ENCODE measurements around the gene HTR3C. TPM values are rescaled to one million over a fixed set of nuclear protein-coding genes. Genes with fewer than 3 reads are reported as not detected.
"Not testable (repeated sequence)": the region's sequence is repeated elsewhere in the genome, so short reads cannot be mapped to it uniquely, and the experiment has no call there.

Gene HTR3C
- total RNA-seq, 1 donor, result not detected

DNA sequence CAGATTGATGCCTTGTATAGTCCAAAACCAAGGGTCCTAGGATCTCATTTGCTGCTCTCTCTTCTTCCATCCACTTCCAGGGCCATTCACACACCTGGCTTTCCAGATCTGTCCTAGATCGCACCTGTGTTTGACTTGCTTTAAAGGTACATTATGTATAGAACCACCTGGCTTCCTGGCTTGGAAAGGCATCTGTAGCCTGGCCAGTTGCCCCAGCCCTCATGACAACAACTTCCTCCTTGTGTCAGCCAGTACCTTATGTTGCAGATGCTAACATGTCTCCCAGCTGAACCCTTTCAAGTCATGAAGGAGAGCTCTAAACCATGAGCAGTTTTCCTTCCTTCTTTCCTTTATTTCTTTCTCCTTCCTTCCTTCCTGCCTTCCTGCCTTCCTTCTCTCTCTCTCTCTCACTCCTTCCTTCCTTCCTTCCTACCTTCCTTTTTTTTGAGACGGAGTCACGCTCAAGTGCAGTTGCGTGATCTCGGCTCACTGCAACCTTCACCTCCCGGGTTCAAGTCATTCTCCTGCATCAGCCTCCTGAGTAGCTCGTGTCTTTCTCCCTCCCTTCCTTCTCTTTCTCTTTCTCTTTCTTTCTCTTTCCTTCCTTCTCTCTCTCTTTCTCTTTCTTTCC, 2.5 kb upstream of the HTR3C start:
- DNase-seq (ENCODE audit: low read depth), result no peak
- no peak overlapping the region for H3K4me3 ChIP-seq (ENCODE audit: low read depth, low read length)
- TF ChIP-seq, protein P1, sequence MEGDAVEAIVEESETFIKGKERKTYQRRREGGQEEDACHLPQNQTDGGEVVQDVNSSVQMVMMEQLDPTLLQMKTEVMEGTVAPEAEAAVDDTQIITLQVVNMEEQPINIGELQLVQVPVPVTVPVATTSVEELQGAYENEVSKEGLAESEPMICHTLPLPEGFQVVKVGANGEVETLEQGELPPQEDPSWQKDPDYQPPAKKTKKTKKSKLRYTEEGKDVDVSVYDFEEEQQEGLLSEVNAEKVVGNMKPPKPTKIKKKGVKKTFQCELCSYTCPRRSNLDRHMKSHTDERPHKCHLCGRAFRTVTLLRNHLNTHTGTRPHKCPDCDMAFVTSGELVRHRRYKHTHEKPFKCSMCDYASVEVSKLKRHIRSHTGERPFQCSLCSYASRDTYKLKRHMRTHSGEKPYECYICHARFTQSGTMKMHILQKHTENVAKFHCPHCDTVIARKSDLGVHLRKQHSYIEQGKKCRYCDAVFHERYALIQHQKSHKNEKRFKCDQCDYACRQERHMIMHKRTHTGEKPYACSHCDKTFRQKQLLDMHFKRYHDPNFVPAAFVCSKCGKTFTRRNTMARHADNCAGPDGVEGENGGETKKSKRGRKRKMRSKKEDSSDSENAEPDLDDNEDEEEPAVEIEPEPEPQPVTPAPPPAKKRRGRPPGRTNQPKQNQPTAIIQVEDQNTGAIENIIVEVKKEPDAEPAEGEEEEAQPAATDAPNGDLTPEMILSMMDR (IDR thresholded peaks at IDR 0.05; ENCODE audit: insufficient read depth, low read length), result no peak

DNA sequence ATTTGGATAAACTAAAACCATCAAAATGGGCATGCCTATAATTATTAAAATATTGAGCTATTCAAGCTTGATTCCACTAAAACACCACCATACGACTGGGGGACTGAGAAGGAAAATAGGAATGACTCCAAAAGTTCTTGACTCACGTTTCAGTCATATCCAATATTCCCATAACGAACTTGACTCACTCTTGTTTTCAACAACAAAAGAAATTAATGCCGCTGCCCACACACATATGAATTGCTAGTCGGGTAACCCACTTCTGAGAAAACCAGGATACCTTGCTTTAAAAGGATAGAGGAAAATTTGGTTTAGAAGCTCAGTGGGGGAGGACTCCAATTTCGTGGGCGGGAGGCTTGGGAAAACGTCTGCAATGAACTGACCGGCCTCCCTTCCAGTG, 5.2 kb downstream of the HTR3C start:
- TF ChIP-seq, protein P1 (IDR thresholded peaks at IDR 0.05; ENCODE audit: insufficient read depth, low read length), result no peak
- H3K4me3 ChIP-seq (ENCODE audit: low read depth, low read length), result no peak overlapping the region
- peak; percentile 20 for DNase-seq (ENCODE audit: low read depth)

DNA sequence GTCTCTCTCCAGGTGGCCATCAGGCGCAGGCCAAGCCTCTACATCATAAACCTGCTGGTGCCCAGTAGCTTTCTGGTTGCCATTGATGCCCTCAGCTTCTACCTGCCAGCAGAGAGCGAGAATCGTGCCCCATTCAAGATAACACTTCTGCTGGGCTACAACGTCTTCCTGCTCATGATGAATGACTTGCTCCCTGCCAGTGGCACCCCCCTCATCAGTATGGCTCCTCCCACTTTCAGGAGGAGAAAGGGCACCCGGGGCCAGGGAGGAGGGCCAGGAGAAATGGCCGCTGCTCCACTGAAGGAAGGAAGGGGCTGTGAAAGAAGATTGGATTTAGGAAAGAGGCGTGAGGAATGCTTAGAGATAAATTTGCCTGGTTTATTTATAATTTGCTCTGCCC, 6.6 kb downstream of the HTR3C start:
- no peak overlapping the region for H3K4me3 ChIP-seq (ENCODE audit: low read depth, low read length)
- TF ChIP-seq, protein P1 (IDR thresholded peaks at IDR 0.05; ENCODE audit: insufficient read depth, low read length), result no peak
- DNase-seq (ENCODE audit: low read depth), result no peak

DNA sequence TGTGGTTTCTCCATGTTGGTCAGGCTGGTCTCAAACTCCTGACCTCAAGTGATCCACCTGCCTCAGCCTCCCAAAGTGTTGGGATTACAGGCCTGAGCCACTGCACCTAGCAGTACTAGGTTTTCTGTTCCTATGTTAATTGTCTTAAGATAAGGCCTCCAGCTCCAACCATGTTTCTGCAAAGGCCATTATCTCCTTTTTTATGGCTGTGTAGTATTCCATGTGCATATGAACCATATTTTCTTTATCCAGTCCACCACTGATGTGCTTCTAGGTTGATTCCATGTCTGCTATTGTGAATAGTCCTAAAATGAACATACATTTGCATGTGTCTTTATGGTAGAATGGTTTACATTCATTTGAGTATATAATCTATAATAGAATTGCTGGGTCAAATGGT, 9.8 kb downstream of the HTR3C start:
- TF ChIP-seq, protein P1 (IDR thresholded peaks at IDR 0.05; ENCODE audit: insufficient read depth, low read length), result no peak
- DNase-seq (ENCODE audit: low read depth), result no peak
- H3K4me3 ChIP-seq (ENCODE audit: low read depth, low read length), result no peak overlapping the region

DNA sequence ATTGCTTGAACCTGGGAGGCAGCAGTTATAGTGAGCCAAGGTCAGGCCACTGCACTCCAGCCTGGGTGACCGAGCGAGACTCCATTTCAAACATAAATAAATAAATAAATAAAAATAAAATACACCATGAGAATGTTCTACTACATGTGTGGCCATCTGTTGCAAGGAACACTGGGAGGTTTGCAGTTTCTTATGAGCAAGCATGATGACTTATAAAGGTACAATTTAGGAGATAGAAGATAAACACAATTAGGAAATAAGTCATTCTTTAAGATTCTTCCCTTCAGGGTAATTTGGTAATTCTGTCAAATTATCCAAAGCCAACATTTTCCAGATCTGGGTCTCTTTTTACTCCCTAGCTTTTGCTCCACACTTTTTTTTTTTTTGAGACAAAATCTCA, 13.4 kb downstream of the HTR3C start:
- TF ChIP-seq, protein P1 (IDR thresholded peaks at IDR 0.05; ENCODE audit: insufficient read depth, low read length), result no peak
- no peak for DNase-seq (ENCODE audit: low read depth)
- no peak overlapping the region for H3K4me3 ChIP-seq (ENCODE audit: low read depth, low read length)

DNA sequence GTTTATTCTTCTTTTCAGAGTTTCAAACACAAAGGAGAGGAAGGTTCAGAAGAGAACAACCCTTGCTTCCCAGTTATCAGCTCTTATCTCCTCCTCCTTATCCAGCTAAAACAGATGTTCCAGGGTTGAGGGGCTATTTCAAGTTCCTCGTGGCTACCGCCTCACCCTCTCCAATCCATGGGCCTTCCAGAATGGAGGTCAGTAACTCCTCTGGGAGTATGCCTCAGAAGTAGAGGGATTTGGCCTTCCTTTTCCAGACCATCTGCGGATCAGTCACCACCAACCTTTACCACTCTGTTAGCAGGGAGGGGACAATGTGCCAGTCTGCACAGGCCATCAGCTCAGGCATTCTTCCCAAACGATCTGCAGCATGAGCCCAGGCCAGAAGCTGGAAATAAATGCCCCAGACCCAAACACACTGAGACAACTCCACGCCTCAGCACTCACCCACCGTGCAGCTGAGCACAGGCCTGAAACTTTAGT, 14.8 kb downstream of the HTR3C start:
- DNase-seq (ENCODE audit: low read depth), result no peak
- H3K4me3 ChIP-seq (ENCODE audit: low read depth, low read length), result no peak overlapping the region
- TF ChIP-seq, protein P1 (IDR thresholded peaks at IDR 0.05; ENCODE audit: insufficient read depth, low read length), result no peak

DNA sequence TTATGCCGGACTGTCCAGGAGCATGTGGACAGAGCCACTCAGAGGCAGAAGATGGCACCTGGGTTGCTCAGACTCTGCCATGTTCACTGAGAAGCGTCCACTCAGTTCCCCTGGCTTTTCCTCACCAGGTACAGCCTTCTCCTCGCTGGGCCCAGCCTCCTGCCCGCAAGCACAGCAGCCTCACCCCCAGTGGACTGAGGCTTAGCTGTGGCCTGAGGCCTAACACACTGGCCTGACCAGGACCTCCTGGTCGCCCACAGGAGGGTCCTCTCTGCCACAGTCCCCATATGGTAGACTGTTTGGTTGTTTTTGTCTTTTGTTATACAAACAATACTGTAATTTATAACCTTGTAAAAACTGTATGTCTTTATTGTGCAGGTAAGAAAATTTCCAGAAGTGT, 15.5 kb downstream of the HTR3C start:
- TF ChIP-seq, protein P1 (IDR thresholded peaks at IDR 0.05; ENCODE audit: insufficient read depth, low read length), result no peak
- DNase-seq (ENCODE audit: low read depth), result no peak
- no peak overlapping the region for H3K4me3 ChIP-seq (ENCODE audit: low read depth, low read length)

DNA sequence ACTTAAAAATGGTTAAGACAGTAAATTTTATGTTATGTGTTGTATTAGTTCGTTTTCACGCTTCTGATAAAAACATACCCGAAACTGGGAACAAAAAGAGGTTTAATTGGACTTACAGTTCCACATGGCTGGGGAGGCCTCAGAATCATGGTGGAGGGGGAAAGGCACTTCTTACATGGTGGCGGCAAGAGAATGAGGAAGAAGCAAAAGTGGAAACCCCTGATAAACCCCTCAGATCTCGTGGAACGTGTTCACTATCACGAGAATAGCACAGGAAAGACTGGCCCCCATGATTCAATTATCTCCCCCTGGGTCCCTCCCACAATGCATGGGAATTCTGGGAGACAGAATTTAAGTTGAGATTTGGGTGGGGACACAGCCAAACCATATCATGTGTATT, 18.3 kb downstream of the HTR3C start:
- not testable (repeated sequence) for DNase-seq (ENCODE audit: low read depth); H3K4me3 ChIP-seq (ENCODE audit: low read depth, low read length)

All from fibroblast of the aortic adventitia (primary cell).